Choroid plexus epithelial cell (primary cell): ENCODE measurements around the gene C15orf40.

Source experiments
- DNase-seq: peaks from one replicate; pipeline ENCODE4 v3.0.0-alpha.2; 2010; ENCODE audit warnings: low read depth
- H3K4me3 ChIP-seq: 2 replicates; pipeline ENCODE4 v1.5.1; 2011; ENCODE audit warnings: low read depth, mild to moderate bottlenecking, control low read depth, low read length, moderate library complexity
- TF ChIP-seq, protein P1 (sequence below): conservative IDR thresholded peaks from 2 replicates; pipeline ENCODE4 v1.5.1; 2011; ENCODE audit warnings: low read depth, mild to moderate bottlenecking, control low read depth, inconsistent platforms, low read length, moderate library complexity

C15orf40 gene

DNA sequence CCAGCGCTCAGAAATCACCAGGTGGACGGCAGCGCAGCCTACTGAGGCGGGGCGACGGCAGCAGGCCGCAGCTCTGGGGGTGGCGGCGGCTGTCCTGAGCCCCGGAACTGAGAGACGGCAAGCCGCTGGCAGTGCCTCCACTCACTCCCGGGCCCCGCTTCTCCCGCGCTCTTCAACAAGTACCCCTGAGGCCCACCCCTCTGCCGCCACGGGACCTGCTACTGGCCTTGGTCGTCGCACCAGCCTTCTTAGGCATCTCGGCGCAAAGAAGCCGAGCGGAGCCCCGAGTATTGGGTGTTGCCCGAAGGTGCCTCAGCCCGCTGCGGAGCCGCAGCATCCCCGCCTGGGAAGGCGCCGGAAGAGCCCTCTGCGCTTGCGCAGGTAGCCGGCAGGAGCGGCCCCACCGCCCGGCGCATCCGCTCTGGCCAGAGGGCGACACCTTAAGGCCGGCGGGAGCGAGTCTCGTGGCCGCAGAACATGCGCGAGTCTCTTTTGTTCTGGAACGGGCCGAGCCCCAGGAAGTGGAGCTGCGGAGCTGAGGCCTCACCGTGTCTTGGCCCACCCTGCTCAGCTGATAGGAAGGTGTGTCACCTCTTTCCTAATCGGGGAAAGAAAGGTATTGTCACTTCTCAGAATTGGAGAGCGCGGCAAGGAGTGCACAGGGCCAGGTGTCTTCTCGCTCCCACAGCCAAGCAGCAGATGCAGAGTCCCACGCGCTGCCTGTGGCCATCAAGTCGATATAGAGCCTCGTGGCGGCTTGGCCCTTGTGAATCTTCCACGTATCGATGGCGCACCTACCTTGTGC, at the start of gene C15orf40:
C15orf40 (minus strand) TSS at position 369 of the 805 bp plus-strand sequence; CDS start at position 337, 32 bp downstream.
- TF ChIP-seq, protein P1, sequence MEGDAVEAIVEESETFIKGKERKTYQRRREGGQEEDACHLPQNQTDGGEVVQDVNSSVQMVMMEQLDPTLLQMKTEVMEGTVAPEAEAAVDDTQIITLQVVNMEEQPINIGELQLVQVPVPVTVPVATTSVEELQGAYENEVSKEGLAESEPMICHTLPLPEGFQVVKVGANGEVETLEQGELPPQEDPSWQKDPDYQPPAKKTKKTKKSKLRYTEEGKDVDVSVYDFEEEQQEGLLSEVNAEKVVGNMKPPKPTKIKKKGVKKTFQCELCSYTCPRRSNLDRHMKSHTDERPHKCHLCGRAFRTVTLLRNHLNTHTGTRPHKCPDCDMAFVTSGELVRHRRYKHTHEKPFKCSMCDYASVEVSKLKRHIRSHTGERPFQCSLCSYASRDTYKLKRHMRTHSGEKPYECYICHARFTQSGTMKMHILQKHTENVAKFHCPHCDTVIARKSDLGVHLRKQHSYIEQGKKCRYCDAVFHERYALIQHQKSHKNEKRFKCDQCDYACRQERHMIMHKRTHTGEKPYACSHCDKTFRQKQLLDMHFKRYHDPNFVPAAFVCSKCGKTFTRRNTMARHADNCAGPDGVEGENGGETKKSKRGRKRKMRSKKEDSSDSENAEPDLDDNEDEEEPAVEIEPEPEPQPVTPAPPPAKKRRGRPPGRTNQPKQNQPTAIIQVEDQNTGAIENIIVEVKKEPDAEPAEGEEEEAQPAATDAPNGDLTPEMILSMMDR: peak; percentile 64
- peak within 1 kb of the TSS; percentile 99 for H3K4me3 ChIP-seq
- peak; percentile 93 for DNase-seq

DNA sequence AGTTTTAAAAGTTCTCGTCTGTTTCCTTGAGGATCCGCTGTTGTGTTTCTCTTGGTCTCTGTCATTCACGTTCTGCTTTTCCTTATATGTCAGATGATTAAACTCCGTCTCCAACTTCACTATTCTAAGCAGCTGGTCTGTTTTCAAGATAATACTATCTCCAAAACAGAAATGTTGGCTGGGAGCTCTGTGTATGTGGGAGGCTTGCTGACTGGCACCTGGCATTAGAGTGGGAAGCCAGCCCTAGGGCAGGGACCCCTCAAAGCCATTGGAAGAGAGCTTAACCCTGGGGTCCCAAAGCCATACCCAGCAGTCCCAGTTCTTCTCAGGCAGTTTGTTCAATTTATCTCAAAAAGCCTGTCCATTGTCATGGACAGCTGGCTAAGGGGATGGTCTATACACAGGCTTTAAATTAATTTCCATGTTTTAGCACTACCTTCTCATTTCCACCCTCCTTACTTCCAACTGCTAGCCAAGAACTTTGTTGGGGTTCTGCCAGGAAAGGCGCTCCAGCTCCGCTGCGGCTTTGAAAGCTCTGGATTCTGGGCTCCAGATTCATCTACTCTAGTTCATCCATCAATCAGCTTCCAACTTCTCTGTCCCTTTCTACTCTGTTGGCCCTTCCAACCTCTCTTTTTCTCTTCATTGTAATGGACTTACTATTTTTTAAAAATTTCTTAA, 46.4 kb upstream of the C15orf40 start:
- DNase-seq: no peak
- H3K4me3 ChIP-seq: no peak overlapping the region
- TF ChIP-seq, protein P1: no peak

DNA sequence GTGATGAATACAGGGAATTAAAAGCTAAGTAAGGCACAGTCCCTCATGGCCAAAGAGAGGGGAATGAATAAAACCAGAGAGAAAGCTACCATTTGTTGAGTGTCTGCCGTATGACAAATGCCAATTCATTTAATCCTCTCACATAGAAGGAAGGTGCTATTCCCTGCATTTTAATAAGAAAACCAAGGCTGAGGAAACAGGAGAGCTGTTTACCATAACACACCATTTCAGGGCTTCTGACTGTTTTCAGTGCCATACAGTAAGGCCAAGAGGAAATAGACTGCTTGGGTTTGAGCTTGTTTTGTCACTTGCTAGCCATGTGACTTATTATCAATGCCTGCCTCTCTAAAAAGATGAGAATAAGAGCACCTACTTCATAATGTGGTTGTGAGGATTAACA, 45.6 kb upstream of the C15orf40 start:
- TF ChIP-seq, protein P1: no peak
- no peak overlapping the region for H3K4me3 ChIP-seq
- no peak for DNase-seq

DNA sequence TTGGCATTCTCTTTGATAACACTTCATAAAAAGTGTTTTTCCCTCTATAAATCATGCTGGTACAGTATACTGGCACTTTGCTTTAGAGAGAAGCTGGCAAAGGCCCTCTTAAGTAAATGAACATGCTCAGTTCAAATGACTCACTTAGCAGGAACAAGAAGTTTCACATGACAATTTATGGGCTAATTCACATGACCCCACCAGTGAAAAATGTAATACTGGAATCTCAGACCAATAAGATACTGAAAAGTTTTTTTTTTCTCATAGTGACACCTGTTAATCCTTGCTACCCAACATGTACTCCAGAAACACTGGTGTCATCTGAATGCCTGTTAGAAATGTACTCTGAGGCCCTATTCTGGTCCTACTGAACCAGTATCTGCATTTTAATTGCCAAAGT, 41.7 kb upstream of the C15orf40 start:
- TF ChIP-seq, protein P1: no peak
- no peak overlapping the region for H3K4me3 ChIP-seq
- peak; percentile 80 for DNase-seq

DNA sequence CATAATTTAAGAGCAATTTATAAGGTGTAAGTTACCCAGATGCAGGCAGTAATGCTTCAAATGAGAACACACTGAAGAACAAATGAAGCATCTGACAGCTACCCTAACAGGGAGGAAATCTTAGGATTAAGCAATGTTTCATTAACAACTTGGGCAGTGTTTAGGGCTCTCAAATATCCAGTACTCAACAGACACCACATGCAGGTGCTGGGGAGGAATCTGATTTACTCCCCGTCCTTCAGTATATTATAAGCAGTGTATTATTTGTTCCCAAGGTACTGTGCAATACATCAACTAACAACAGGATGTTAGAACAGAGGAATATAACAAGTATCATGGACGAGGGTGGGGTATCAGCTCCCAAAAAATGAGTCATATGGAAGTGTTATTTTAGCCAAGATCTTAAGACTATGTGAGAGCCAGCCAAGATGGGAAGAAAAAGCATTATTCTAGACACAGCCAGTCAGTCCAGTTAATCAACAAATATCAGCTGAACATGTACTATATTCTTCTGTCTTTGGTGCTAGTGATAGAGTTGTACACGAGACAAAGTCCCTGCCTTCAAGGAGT, 35.2 kb upstream of the C15orf40 start:
- DNase-seq: peak; percentile 71
- TF ChIP-seq, protein P1: no peak
- no peak overlapping the region for H3K4me3 ChIP-seq

DNA sequence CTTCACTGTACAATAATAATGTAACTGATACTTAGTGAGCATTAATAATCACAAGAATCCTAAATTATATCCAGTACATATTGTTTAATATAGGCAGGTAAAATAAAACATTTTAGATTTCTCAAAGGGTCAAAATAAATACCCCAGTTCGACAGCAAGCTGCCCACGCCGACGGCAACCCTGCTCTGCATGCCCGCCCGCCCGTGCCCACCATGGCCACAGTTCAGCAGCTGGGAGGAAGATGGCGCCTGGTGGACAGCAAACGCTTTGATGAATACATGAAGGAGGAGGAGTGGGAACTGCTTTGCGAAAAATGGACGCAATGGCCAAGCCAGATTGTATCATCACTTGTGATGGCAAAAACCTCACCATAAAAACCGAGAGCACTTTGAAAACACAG, 32.7 kb upstream of the C15orf40 start:
- TF ChIP-seq, protein P1: no peak
- DNase-seq: no peak
- H3K4me3 ChIP-seq: no peak overlapping the region
